ENCODE measurements around the gene KCNH3.

DNA sequence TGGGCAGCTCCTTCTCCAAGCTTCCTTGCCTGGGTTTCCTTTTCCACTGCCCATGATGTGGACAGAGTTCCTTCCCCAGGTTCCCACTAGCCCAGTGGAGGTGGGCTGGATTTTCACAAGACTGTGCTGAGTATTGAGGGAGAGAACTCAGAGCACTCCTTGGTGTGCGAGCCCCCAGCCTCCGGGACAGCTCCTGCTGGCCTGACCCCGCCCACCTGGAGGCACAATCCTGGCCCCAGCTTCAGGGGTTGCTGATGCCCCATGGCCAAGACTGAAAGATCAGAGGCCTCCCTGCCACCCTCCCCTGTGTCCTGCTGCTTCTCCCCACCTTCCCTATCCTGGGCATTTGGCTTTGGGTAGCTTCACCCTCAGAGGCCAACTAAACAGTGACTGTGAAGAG lies 7.7 kb downstream of the KCNH3 start:
- TF ChIP-seq, protein P1, sequence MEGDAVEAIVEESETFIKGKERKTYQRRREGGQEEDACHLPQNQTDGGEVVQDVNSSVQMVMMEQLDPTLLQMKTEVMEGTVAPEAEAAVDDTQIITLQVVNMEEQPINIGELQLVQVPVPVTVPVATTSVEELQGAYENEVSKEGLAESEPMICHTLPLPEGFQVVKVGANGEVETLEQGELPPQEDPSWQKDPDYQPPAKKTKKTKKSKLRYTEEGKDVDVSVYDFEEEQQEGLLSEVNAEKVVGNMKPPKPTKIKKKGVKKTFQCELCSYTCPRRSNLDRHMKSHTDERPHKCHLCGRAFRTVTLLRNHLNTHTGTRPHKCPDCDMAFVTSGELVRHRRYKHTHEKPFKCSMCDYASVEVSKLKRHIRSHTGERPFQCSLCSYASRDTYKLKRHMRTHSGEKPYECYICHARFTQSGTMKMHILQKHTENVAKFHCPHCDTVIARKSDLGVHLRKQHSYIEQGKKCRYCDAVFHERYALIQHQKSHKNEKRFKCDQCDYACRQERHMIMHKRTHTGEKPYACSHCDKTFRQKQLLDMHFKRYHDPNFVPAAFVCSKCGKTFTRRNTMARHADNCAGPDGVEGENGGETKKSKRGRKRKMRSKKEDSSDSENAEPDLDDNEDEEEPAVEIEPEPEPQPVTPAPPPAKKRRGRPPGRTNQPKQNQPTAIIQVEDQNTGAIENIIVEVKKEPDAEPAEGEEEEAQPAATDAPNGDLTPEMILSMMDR (IDR thresholded peaks at IDR 0.05): no peak
- no peak for TF ChIP-seq ZFX (IDR thresholded peaks at IDR 0.05; ENCODE audit: borderline replicate concordance)
